T-helper 2 cell treated with Interferon-gamma antibody and Interleukin-4, amounts not matched to agents 100 ng/mL and 5 ng/mL, for 36 hours (primary cell): ENCODE measurements around the gene EIF4ENIF1. TPM values are rescaled to one million over a fixed set of nuclear protein-coding genes. Genes with fewer than 3 reads are reported as not detected.

ENCODE experiments used
- total RNA-seq: library from RNA; stranded (reverse); gene quantifications from 2 replicates; pipeline ENCODE4 v1.2.3, GENCODE V29; 2022

Gene EIF4ENIF1
- total RNA-seq, 1 donor from 2014 or later = 42.3 TPM

Other genes with a start within 250 kb of the EIF4ENIF1 start
- 25.7 and 26.9 TPM in 2 replicates for gene PIK3IP1, start 197.4 kb downstream of the EIF4ENIF1 start, total RNA-seq
- gene PATZ1, start 143.5 kb downstream of the EIF4ENIF1 start, total RNA-seq = 34.1 and 34.4 TPM in 2 replicates
- gene DRG1, start 90.2 kb downstream of the EIF4ENIF1 start, total RNA-seq = 83.0 and 88.7 TPM in 2 replicates
- gene SFI1, start 6.7 kb upstream of the EIF4ENIF1 start, total RNA-seq = 169 and 188 TPM in 2 replicates
- 27.3 and 28.2 TPM in 2 replicates for gene PISD, start 172.4 kb upstream of the EIF4ENIF1 start, total RNA-seq